Kidney (tissue), 14 donors: Measurements from ENCODE around the gene ZNF570. TPM values are rescaled to one million over a fixed set of nuclear protein-coding genes. Genes with fewer than 3 reads are reported as not detected.

Experiments used
- DNase-seq, 5 donors: peaks; one replicate each; pipeline ENCODE4 v3.0.0-alpha.2; 2013 to 2020
- FAIRE-seq: peaks from 2 replicates; lab custom pipeline; 2012; peaks lifted over from hg19 to GRCh38; lab: Jason Lieb, UNC
- H3K27ac ChIP-seq, 2 donors: one replicate each; pipeline ENCODE4 v1.7.0; 2013; ENCODE audit warnings: low read depth in 2 of 2, low read length in 2 of 2, inconsistent platforms in 1 of 2
- H3K27me3 ChIP-seq: one replicate; pipeline ENCODE4 v1.7.1; 2013; ENCODE audit warnings: low read length, inconsistent platforms; ENCODE audit not compliant: control insufficient read depth, insufficient read depth
- H3K36me3 ChIP-seq, 3 donors: one replicate each; pipeline versions ENCODE4 v1.7.0 to v1.7.1; 2013; ENCODE audit warnings: low read length in 3 of 3, control low read depth in 1 of 3, inconsistent platforms in 1 of 3; ENCODE audit not compliant: insufficient read depth in 3 of 3, control insufficient read depth in 2 of 3
- H3K4me1 ChIP-seq, 3 donors: one replicate each; pipeline versions ENCODE4 v1.7.0 to v1.7.1; 2013; ENCODE audit warnings: low read length in 3 of 3, inconsistent platforms in 1 of 3, low read depth in 1 of 3; ENCODE audit not compliant: control insufficient read depth in 2 of 3, insufficient read depth in 2 of 3
- H3K4me3 ChIP-seq, 3 donors: one replicate each; pipeline versions ENCODE4 v1.7.0 to v1.8.1; 2013; ENCODE audit warnings: low read length in 3 of 3, control low read depth in 1 of 3, inconsistent platforms in 1 of 3
- H3K9ac ChIP-seq, 3 donors: one replicate each; pipeline versions ENCODE4 v1.7.0 to v1.7.1; 2013; ENCODE audit warnings: low read length in 3 of 3, control low read depth in 1 of 3, inconsistent platforms in 1 of 3
- H3K9me3 ChIP-seq, 3 donors: one replicate each; pipeline versions ENCODE4 v1.7.0 to v1.7.1; 2013; ENCODE audit warnings: low read length in 3 of 3, control low read depth in 1 of 3, inconsistent platforms in 1 of 3; ENCODE audit not compliant: control insufficient read depth in 2 of 3, insufficient read depth in 1 of 3
- intact Hi-C: fragments of 100-400 bp; cut with DNase I; formaldehyde crosslinking; loops from one replicate; pipeline ENCODE4 v1.11.1; 2022
- polyA plus RNA-seq: library from polyadenylated mRNA; stranded (reverse); fragments of 350-450 nt; fragmentation: Illumina TruSeq; extraction: RNeasy Lipid Tissue Mini Kit (QIAGEN cat#74804); gene quantifications from one replicate; pipeline ENCODE4 v1.2.3, GENCODE V29; 2014; ENCODE audit warnings: low read depth, low replicate concordance; ENCODE audit not compliant: insufficient read depth
- total RNA-seq: library from RNA; stranded (reverse); fragmentation: NEBNext Ultra II Directional; extraction: Animal tissue kit (Norgen Biotek cat#: 25700); gene quantifications from one replicate; pipeline ENCODE4 v1.2.1, GENCODE V29; 2021
- TF ChIP-seq, protein P1 (sequence below): IDR thresholded peaks from 3 replicates; pipeline ENCODE4 v1.5.1; 2012; ENCODE audit warnings: mild to moderate bottlenecking, moderate library complexity, borderline replicate concordance; ENCODE audit not compliant: insufficient read depth; ENCODE audit errors: extremely low read depth
- donor health status: control.
- donor health status: control.
- donor health status: control.
- donor health status: control.
- donor health status: control.
- donor health status: DM: yes; HTN: yes; CAD: no.
- donor health status: Normal renal cell carcinoma (clear cell type).

The ZNF570 gene
- total and polyA plus RNA-seq, 2 donors from 2014 or later: 2.4 to 8.2 TPM

DNA sequence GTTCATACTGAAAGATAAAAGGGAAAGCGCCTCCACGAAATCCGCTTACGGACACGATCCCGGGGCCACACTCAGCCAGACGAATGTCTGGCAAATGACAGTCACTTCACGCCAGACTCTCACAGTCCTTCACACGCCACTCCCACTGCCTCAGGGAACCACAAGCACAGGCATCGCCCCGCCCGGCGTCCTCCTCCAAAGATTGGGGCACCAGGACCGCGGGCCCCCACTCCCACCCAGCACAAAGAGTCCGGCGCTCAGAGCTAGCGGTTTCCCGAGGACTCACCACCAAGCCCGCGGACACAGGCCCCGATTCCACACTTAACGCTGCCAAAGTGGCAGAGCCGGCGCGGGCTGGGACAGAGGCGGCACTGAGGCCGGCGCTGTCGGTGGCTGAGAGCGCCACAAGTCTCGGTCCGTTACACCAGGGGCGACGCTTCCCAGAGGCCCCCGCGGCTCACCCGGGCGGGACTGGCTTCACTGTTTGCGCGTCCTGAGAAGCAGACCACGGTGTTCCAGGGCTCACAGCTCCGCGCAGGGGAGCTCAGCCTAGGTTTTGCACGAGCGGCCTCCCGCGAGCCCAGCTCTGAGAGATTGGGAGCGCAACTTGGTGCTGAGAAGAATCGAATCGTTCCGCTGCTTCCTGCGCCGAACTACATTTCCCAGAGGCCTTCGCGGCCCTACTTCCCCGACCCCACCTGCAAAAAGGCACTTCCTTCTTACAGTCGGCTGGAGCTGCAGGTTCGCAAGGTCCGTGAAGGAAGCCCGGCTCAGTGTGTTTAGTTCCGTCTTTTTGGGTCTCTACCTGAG lies 2.2 kb upstream of the ZNF570 start, which contains the start of gene ZNF569:
TSS of gene ZNF569 (minus strand) at position 647 of the 810 bp plus-strand sequence. CDS start 22,523 bp downstream, outside the sequence.
- TF ChIP-seq, protein P1, sequence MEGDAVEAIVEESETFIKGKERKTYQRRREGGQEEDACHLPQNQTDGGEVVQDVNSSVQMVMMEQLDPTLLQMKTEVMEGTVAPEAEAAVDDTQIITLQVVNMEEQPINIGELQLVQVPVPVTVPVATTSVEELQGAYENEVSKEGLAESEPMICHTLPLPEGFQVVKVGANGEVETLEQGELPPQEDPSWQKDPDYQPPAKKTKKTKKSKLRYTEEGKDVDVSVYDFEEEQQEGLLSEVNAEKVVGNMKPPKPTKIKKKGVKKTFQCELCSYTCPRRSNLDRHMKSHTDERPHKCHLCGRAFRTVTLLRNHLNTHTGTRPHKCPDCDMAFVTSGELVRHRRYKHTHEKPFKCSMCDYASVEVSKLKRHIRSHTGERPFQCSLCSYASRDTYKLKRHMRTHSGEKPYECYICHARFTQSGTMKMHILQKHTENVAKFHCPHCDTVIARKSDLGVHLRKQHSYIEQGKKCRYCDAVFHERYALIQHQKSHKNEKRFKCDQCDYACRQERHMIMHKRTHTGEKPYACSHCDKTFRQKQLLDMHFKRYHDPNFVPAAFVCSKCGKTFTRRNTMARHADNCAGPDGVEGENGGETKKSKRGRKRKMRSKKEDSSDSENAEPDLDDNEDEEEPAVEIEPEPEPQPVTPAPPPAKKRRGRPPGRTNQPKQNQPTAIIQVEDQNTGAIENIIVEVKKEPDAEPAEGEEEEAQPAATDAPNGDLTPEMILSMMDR: no peak
- H3K4me1 ChIP-seq: peaks cover 0 to 11% (median 7%) of the 10 kb centered on the region in 3 donors
- H3K9ac ChIP-seq: peak within 1 kb of the TSS; percentile 80 to 84 (median 83)
- no peak for FAIRE-seq
- intact Hi-C loops: no loop called here
- H3K27ac ChIP-seq: peak within 1 kb of the TSS; percentile 87 to 95
- H3K9me3 ChIP-seq: peaks cover 0 to 9% (median 5%) of the 10 kb centered on the region in 3 donors
- peak within 1 kb of the TSS; percentile 94 to 98 (median 95) for H3K4me3 ChIP-seq
- peak; percentile 94 to 97 (median 95) for DNase-seq
- peaks cover 7 to 13% (median 11%) of the 10 kb centered on the region in 3 donors for H3K36me3 ChIP-seq
- no peaks in the 10 kb centered on the region for H3K27me3 ChIP-seq

DNA sequence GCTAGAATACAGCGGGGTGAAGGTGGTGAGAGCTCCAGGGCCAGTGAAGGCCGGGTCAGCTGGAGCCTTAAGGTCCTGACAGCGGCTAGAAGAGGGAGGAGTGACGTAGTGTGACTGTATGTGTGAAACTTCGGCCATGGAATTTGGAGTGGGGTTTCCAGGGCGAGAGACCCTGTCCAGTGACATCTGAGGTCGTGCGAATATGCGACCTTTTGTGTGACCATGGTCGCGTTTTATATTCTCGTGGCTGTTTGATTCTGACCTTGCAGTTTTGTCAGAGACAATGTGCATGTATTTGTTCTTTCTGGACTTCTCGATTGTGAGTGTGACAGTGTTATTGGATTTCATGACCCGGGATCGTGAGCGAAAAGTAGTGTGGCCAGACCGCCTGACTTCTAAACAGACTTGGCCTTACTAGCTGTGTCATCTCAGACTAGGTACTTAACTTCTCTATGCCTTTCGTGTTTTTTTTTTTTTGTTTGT lies 1.5 kb upstream of the ZNF570 start:
- peaks cover 0 to 11% (median 7%) of the 10 kb centered on the region in 3 donors for H3K4me1 ChIP-seq
- no peaks in the 10 kb centered on the region for H3K27me3 ChIP-seq
- peaks cover 2 to 13% (median 11%) of the 10 kb centered on the region in 3 donors for H3K36me3 ChIP-seq
- FAIRE-seq: no peak
- peak overlapping the region; percentile 94 to 97 (median 95) for H3K4me3 ChIP-seq
- H3K9ac ChIP-seq: peak overlapping the region; percentile 65 to 84 (median 83)
- peak overlapping the region; percentile 86 to 87 for H3K27ac ChIP-seq
- H3K9me3 ChIP-seq: peaks cover 0 to 5% (median 2%) of the 10 kb centered on the region in 3 donors
- DNase-seq: no peak
- TF ChIP-seq, protein P1: no peak
- intact Hi-C loops: no loop called here

DNA sequence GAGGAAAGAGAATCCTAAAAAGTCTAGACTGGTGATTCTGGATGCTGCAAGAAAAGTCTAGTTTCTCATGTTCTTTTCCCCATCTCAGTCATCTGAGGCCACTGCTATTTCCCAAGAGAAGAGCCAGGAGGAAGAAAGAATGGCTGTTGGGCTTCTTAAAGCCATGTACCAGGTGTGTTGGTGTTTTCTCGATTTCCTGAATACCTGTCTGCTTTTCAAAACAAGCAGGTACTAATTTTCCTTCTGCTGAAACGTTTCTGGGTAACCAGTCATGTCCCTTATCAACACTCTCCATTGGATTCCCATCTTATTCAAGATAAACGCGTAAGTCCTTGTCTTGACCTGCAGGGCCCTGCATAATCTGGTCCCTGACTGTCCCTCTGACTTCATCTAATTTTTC lies 1.1 kb downstream of the ZNF570 start:
- TF ChIP-seq, protein P1: no peak
- Histone ChIP-seq H3K4me1 (peaks cover 0 to 11% (median 7%) of the 10 kb centered on the region in 3 donors), H3K27ac (no peak overlapping the region), H3K9ac (peak overlapping the region in 1 of 3 donors; percentile 94), H3K4me3 (peak overlapping the region; percentile 77 to 98 (median 97)), H3K36me3 (peaks cover 0 to 3% (median 2%) of the 10 kb centered on the region in 3 donors), H3K27me3 (no peaks in the 10 kb centered on the region), H3K9me3 (no peaks in the 10 kb centered on the region)
- intact Hi-C loops: no loop called here
- FAIRE-seq (no peak), DNase-seq (no peak)
